DND-41 (cell line): ENCODE data around the gene FHIP1A.
"Not testable (repeated sequence)": the region's sequence is repeated elsewhere in the genome, so short reads cannot be mapped to it uniquely, and the experiment has no call there.

Experiments used
- ATAC-seq: fragments of 200-7000 bp; cut with Tn5 transposase; 3 replicates; pipeline ENCODE4 v1.9.1; 2021; ENCODE audit warnings: low read depth; ENCODE audit not compliant: insufficient read depth
- DNase-seq: peaks from one replicate; pipeline ENCODE4 v3.0.0-alpha.2; 2020
- H2AFZ ChIP-seq: 2 replicates; pipeline ENCODE4 v1.6.0; 2012; ENCODE audit warnings: low read depth, low read length
- H3K27ac ChIP-seq: 2 replicates; pipeline ENCODE4 v1.5.1; 2012; ENCODE audit warnings: low read length, inconsistent platforms
- H3K27me3 ChIP-seq: fragments of 200-600 bp; sonication (generic); 2 replicates; pipeline ENCODE4 v1.6.0; 2012; ENCODE audit warnings: low read length, mild to moderate bottlenecking, inconsistent platforms; ENCODE audit not compliant: insufficient read depth, poor library complexity
- H3K36me3 ChIP-seq: 2 replicates; pipeline ENCODE4 v1.5.1; 2012; ENCODE audit warnings: low read length, inconsistent platforms; ENCODE audit not compliant: insufficient read depth
- H3K4me1 ChIP-seq: 2 replicates; pipeline ENCODE4 v1.5.1; 2012; ENCODE audit warnings: mild to moderate bottlenecking, low read length; ENCODE audit not compliant: insufficient read depth
- H3K4me2 ChIP-seq: 2 replicates; pipeline ENCODE4 v1.6.0; 2012; ENCODE audit warnings: mild to moderate bottlenecking, moderate library complexity, low read length, inconsistent platforms; ENCODE audit not compliant: insufficient read depth
- H3K4me3 ChIP-seq, 2 experiments: fragments of 200-600 bp in 1 of 2; shearing (Covaris generic) in 1 of 2; 2 replicates each; pipeline ENCODE4 v1.5.1; 2012 to 2016; ENCODE audit warnings: inconsistent platforms in 2 of 2, low read length in 2 of 2, mild to moderate bottlenecking in 2 of 2, low read depth in 1 of 2, moderate library complexity in 1 of 2
- H3K79me2 ChIP-seq: 2 replicates; pipeline ENCODE4 v1.6.0; 2012; ENCODE audit warnings: low read length, inconsistent platforms; ENCODE audit not compliant: insufficient read depth
- H3K9ac ChIP-seq: 2 replicates; pipeline ENCODE4 v1.6.0; 2012; ENCODE audit warnings: low read depth, mild to moderate bottlenecking, inconsistent platforms, low read length, moderate library complexity
- H3K9me3 ChIP-seq: 2 replicates; pipeline ENCODE4 v1.5.1; 2012; ENCODE audit warnings: low read length, moderate library complexity, mild to moderate bottlenecking, inconsistent platforms; ENCODE audit not compliant: insufficient read depth, severe bottlenecking
- H4K20me1 ChIP-seq: 2 replicates; pipeline ENCODE4 v1.6.0; 2012; ENCODE audit warnings: low read length; ENCODE audit not compliant: insufficient read depth
- EZH2 ChIP-seq: IDR thresholded peaks from 3 replicates; pipeline ENCODE4 v1.6.1; 2012; ENCODE audit warnings: borderline replicate concordance, low read depth, mild to moderate bottlenecking, moderate library complexity, low read length, inconsistent platforms; ENCODE audit not compliant: severe bottlenecking
- TF ChIP-seq, protein P1 (sequence below): IDR thresholded peaks from 2 replicates; pipeline ENCODE4 v1.5.1; 2012; ENCODE audit warnings: borderline replicate concordance, low read length, moderate library complexity, mild to moderate bottlenecking; ENCODE audit not compliant: poor library complexity, severe bottlenecking; ENCODE audit errors: extremely low read depth

FHIP1A gene

GRCh38 chr4:151389311-151389710 is 19.7 kb upstream of the FHIP1A start:
- Histone ChIP-seq H3K9me3 (no peaks in the 10 kb centered on the region), H4K20me1 (no peaks in the 10 kb centered on the region), H3K27me3 (no peaks in the 10 kb centered on the region), H3K79me2 (no peaks in the 10 kb centered on the region), H3K27ac (no peak overlapping the region), H3K9ac (no peak overlapping the region), H3K4me3 (no peak overlapping the region), H3K36me3 (no peaks in the 10 kb centered on the region), H3K4me1 (no peaks in the 10 kb centered on the region), H2AFZ (no peak overlapping the region), H3K4me2 (no peak overlapping the region)
- ATAC-seq, result no peak
- no peak for DNase-seq
- TF ChIP-seq EZH2, result no peak
- TF ChIP-seq, protein P1, sequence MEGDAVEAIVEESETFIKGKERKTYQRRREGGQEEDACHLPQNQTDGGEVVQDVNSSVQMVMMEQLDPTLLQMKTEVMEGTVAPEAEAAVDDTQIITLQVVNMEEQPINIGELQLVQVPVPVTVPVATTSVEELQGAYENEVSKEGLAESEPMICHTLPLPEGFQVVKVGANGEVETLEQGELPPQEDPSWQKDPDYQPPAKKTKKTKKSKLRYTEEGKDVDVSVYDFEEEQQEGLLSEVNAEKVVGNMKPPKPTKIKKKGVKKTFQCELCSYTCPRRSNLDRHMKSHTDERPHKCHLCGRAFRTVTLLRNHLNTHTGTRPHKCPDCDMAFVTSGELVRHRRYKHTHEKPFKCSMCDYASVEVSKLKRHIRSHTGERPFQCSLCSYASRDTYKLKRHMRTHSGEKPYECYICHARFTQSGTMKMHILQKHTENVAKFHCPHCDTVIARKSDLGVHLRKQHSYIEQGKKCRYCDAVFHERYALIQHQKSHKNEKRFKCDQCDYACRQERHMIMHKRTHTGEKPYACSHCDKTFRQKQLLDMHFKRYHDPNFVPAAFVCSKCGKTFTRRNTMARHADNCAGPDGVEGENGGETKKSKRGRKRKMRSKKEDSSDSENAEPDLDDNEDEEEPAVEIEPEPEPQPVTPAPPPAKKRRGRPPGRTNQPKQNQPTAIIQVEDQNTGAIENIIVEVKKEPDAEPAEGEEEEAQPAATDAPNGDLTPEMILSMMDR, result no peak

GRCh38 chr4:151389799-151390198 is 19.2 kb upstream of the FHIP1A start:
- not testable (repeated sequence) for H3K27me3 ChIP-seq, H3K9ac ChIP-seq, H4K20me1 ChIP-seq, H3K9me3 ChIP-seq, H3K4me3 ChIP-seq, ATAC-seq, H3K79me2 ChIP-seq, H3K4me2 ChIP-seq, H2AFZ ChIP-seq, H3K27ac ChIP-seq, H3K4me1 ChIP-seq, H3K36me3 ChIP-seq, DNase-seq

DNA sequence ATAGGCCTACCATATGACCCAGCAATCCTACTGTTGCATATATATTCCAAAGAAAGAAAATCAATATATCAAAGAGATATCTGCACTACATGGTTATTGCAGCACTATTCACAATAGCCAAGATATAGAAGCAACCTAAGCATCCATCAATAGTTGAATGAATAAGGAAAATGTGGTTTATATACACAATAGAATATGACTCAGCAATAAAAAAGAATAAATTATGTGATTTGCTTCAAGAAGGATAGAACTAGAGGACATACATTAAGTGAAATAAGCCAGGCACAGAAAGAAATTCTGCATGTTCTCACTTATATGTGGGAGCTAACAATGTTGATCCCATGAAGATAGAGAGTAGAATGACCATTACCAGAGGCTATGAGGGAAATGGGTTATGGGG is 13.1 kb upstream of the FHIP1A start:
- H3K27ac ChIP-seq, result no peak overlapping the region
- no peaks in the 10 kb centered on the region for H4K20me1 ChIP-seq
- TF ChIP-seq, protein P1, result no peak
- TF ChIP-seq EZH2, result no peak
- ATAC-seq (no peak), DNase-seq (no peak)
- H3K79me2 ChIP-seq, result no peaks in the 10 kb centered on the region
- H3K9me3 ChIP-seq, result no peaks in the 10 kb centered on the region
- H3K9ac ChIP-seq, result no peak overlapping the region
- no peaks in the 10 kb centered on the region for H3K27me3 ChIP-seq
- H3K4me1 ChIP-seq, result no peaks in the 10 kb centered on the region
- H3K4me2 ChIP-seq, result no peak overlapping the region
- H3K36me3 ChIP-seq, result no peaks in the 10 kb centered on the region
- H2AFZ ChIP-seq, result no peak overlapping the region
- no peak overlapping the region for H3K4me3 ChIP-seq

GRCh38 chr4:151400343-151400742 is 8.6 kb upstream of the FHIP1A start:
- TF ChIP-seq, protein P1, result no peak
- no peak for TF ChIP-seq EZH2
- Histone ChIP-seq H3K4me2 (no peak overlapping the region), H3K9me3 (no peaks in the 10 kb centered on the region), H3K4me1 (no peaks in the 10 kb centered on the region), H3K36me3 (no peaks in the 10 kb centered on the region), H3K4me3 (no peak overlapping the region), H4K20me1 (no peaks in the 10 kb centered on the region), H3K79me2 (no peaks in the 10 kb centered on the region), H3K9ac (no peak overlapping the region), H2AFZ (no peak overlapping the region), H3K27ac (no peak overlapping the region), H3K27me3 (no peaks in the 10 kb centered on the region)
- ATAC-seq (no peak), DNase-seq (no peak)
